Progenitor cell of endocrine pancreas (in vitro differentiated cells): ENCODE data around the gene MXD4. TPM values are rescaled to one million over a fixed set of nuclear protein-coding genes. Genes with fewer than 3 reads are reported as not detected.

Experiments
- DNase-seq: peaks from one replicate; pipeline ENCODE4 v3.0.0; 2021; ENCODE audit warnings: low spot score; ENCODE audit not compliant: unreplicated experiment
- H3K27ac Mint-ChIP-seq: 2 replicates; pipeline ENCODE4 v1.8.0; 2021; ENCODE audit warnings: mild to moderate bottlenecking, moderate library complexity, mixed read lengths
- H3K27me3 Mint-ChIP-seq: 2 replicates; pipeline ENCODE4 v1.8.0; 2021; ENCODE audit warnings: mixed read lengths
- H3K36me3 Mint-ChIP-seq: 2 replicates; pipeline ENCODE4 v1.8.0; 2022; ENCODE audit warnings: mixed read lengths; ENCODE audit not compliant: insufficient read depth
- H3K4me1 Mint-ChIP-seq: 2 replicates; pipeline ENCODE4 v1.8.0; 2021; ENCODE audit warnings: low read depth, mixed read lengths
- H3K4me3 Mint-ChIP-seq: 2 replicates; pipeline ENCODE4 v1.8.0; 2021; ENCODE audit warnings: low read depth, mild to moderate bottlenecking, moderate library complexity, mixed read lengths
- H3K9me3 Mint-ChIP-seq: 2 replicates; pipeline ENCODE4 v1.8.0; 2021; ENCODE audit warnings: low read depth, mixed read lengths
- total RNA-seq: library from RNA; stranded (reverse); gene quantifications from 2 replicates; pipeline ENCODE4 v1.2.1, GENCODE V29; 2021
- TF ChIP-seq, protein P1 (sequence below): fragments of 200-600 bp; sonication (generic); IDR thresholded peaks from one replicate; pipeline ENCODE4 v1.5.0; 2021; ENCODE audit warnings: antibody characterized with exemption, mild to moderate bottlenecking; ENCODE audit not compliant: unreplicated experiment

Gene MXD4
- total RNA-seq, 1 donor from 2014 or later, result 121 TPM

DNA sequence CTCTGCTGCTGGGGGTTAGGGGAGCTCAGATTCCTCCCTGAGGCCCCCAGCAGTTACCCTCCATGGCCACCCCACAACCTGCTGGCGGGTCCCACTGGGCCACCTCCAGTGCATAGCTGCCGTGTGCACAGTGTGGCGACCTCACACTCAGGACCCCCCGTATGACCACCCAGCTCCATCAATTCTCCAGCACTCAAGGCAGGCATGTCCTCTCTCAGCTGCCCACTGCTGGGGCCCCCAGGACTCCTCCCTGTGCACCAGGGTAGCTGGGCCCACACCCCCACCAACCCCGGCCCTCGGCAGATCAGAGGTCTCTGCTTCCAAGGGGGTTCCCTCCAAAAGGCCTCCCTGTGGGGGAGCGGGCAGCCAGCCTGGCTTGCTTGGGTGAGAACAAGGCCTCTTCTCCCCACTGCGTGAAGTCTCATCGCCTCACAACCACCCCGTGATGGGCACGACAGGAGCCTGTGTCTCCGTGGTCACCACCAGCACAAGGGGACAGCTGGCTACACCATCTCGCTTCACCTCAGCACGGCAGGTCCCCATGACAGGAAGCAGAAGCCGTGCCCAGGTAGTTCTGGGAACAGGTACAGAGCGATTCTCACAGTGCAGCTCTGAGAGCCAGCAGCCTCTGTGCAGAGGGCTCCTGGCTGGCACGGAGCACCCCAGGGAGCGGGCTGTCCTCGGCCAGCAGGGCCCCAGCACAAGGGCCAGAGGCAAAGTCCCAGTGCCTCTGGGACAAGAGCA is 15.4 kb downstream of the MXD4 start:
- no peak overlapping the region for H3K27ac Mint-ChIP-seq
- DNase-seq, result no peak

DNA sequence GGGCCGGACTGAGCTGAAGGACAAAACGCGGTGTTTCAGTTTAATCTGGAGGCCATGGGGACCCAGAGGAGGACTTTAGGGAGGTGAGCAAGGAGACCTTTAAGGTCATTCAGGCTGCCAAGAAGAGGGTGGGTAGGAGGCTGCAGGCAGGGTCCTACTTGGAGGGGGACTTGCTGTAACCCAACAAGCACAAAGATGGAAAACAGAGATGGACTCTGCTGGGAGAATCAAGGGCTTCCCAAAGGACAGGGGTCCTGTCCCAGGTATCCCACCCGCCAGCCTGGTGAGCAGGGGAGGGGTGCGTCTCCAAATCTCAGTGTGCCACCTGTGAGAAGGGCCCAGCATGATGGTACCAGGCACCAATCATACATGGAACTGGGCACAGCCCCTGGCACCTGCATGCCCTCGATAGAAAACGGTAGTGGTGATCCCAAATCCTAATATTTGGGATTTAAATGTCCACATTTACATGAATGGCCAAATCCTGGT is 16.1 kb downstream of the MXD4 start:
- peak overlapping the region; percentile 74 for H3K27ac Mint-ChIP-seq
- no peaks in the 10 kb centered on the region for H3K36me3 Mint-ChIP-seq
- no peaks in the 10 kb centered on the region for H3K27me3 Mint-ChIP-seq
- no peaks in the 10 kb centered on the region for H3K9me3 Mint-ChIP-seq
- DNase-seq, result no peak
- H3K4me1 Mint-ChIP-seq, result peaks cover 2% of the 10 kb centered on the region
- H3K4me3 Mint-ChIP-seq, result no peak overlapping the region
- TF ChIP-seq, protein P1, sequence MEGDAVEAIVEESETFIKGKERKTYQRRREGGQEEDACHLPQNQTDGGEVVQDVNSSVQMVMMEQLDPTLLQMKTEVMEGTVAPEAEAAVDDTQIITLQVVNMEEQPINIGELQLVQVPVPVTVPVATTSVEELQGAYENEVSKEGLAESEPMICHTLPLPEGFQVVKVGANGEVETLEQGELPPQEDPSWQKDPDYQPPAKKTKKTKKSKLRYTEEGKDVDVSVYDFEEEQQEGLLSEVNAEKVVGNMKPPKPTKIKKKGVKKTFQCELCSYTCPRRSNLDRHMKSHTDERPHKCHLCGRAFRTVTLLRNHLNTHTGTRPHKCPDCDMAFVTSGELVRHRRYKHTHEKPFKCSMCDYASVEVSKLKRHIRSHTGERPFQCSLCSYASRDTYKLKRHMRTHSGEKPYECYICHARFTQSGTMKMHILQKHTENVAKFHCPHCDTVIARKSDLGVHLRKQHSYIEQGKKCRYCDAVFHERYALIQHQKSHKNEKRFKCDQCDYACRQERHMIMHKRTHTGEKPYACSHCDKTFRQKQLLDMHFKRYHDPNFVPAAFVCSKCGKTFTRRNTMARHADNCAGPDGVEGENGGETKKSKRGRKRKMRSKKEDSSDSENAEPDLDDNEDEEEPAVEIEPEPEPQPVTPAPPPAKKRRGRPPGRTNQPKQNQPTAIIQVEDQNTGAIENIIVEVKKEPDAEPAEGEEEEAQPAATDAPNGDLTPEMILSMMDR, result no peak

More for the DNA sequence above, 15.4 kb downstream of the MXD4 start:
- no peaks in the 10 kb centered on the region for H3K36me3 Mint-ChIP-seq
- H3K4me3 Mint-ChIP-seq, result no peak overlapping the region
- H3K4me1 Mint-ChIP-seq, result no peaks in the 10 kb centered on the region
- TF ChIP-seq, protein P1, result no peak
- no peaks in the 10 kb centered on the region for H3K9me3 Mint-ChIP-seq
- H3K27me3 Mint-ChIP-seq, result no peaks in the 10 kb centered on the region

DNA sequence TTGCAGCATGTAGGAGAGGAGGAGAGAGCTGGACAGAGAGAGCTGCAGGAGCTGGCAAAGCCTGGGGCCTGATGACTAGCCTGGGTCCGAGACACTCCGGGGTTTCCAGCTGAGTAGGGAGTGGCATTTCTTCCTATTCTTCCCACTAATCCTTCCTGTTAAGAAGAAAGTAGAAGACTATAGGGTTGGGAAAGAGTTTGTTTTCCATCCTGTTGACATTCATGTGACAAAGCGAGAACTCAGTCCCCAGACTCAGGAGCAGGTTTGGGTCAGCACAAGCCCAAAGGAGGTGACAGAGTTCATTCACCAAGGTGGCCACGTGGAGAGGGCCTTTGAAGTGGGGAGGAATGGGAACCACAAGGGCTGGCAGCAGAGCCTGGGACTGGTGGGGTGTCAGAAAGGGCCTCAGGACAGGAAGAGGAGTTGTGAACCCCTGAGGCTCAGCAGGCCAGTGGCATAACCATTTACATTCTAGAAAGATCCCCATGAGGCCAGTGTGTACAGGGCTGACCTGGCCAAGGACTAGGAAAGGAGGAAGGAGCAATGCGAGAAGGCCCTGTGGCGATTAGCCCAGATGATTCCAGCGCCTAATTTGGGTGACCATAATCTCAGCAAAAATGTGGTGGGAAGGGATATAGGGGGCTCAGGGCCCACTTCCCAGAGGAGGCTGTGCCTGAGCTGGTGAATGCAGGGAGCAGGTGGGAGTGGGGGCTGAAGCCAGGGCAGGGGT is 16.7 kb downstream of the MXD4 start:
- Mint-ChIP-seq H3K27me3 (no peaks in the 10 kb centered on the region), H3K27ac (peak overlapping the region; percentile 74), H3K4me1 (peaks cover 9% of the 10 kb centered on the region), H3K4me3 (no peak overlapping the region), H3K36me3 (no peaks in the 10 kb centered on the region), H3K9me3 (no peaks in the 10 kb centered on the region)
- no peak for DNase-seq
- TF ChIP-seq, protein P1, result no peak

DNA sequence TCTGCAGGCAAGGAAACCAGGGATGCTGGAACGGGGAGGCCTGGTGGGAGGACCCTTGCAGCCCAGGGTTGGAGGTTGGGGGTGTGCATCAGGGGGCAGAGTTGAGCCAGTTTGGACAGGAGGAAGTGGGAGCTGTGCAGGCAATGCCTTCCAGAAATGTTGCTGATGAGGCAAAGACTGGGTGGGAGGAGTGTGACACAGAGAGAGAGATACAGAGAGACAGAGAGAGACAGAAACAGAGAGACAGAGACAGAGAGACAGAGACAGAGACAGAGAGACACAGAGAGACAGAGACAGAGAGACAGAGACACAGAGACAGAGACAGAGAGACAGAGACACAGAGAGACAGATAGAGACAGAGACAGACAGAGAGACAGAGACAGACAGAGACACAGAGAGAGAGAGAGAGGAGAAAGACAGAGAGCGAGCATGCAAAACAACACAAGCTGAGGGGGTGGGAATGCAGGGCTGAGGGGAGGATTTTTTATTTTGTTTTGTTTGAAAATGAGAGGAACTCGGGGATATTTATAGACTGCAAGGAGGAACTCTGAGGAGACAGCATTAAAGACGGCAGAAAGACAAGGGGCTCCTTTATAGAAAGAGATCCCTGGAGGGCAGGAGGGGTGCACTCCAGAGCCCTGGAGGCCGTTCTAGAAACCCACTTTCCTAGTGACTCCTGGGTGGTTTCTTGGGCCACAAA is 18.1 kb downstream of the MXD4 start:
- H3K36me3 Mint-ChIP-seq, result no peaks in the 10 kb centered on the region
- H3K27me3 Mint-ChIP-seq, result no peaks in the 10 kb centered on the region
- peak overlapping the region; percentile 30 for H3K27ac Mint-ChIP-seq
- peak; percentile 9 for DNase-seq
- TF ChIP-seq, protein P1, result peak; percentile 24
- peaks cover 16% of the 10 kb centered on the region for H3K4me1 Mint-ChIP-seq
- no peaks in the 10 kb centered on the region for H3K9me3 Mint-ChIP-seq
- no peak overlapping the region for H3K4me3 Mint-ChIP-seq
